Activated T-cell treated with anti-CD3 and anti-CD28 coated beads, Interleukin-2, amount 50 U/mL, for 72 hours (primary cell): ENCODE data around the gene NGFR. TPM values are rescaled to one million over a fixed set of nuclear protein-coding genes. Genes with fewer than 3 reads are reported as not detected.

Experiments used
- ATAC-seq, 2 donors: fragments of 150-1000 bp; cut with Tn5 transposase; replicated peaks in 1 of 2; 2 replicates each; pipeline ENCODE4 v1.10.0; 2021; ENCODE audit warnings: moderate library complexity in 2 of 2, mild to moderate bottlenecking in 1 of 2
- DNase-seq, 2 donors: peaks; one replicate each; pipeline ENCODE4 v3.0.0; 2021 to 2022; ENCODE audit warnings: mixed read lengths in 1 of 2
- H3K27ac Mint-ChIP-seq: one replicate; pipeline ENCODE4 v1.8.0; 2022; ENCODE audit warnings: mild to moderate bottlenecking, moderate library complexity, mixed read lengths
- H3K27me3 Mint-ChIP-seq: one replicate; pipeline ENCODE4 v1.8.0; 2022; ENCODE audit warnings: low read depth, mixed read lengths
- H3K36me3 Mint-ChIP-seq, 2 donors: one replicate each; pipeline ENCODE4 v1.8.0; 2022; ENCODE audit warnings: mixed read lengths in 2 of 2, mild to moderate bottlenecking in 1 of 2; ENCODE audit not compliant: insufficient read depth in 2 of 2
- H3K4me1 Mint-ChIP-seq: one replicate; pipeline ENCODE4 v1.8.0; 2022; ENCODE audit warnings: low read depth, mixed read lengths
- H3K4me3 Mint-ChIP-seq, 2 donors: one replicate each; pipeline ENCODE4 v1.8.0; 2022; ENCODE audit warnings: mild to moderate bottlenecking in 2 of 2, mixed read lengths in 2 of 2, moderate library complexity in 2 of 2
- H3K9me3 Mint-ChIP-seq, 2 donors: one replicate each; pipeline ENCODE4 v1.8.0; 2022; ENCODE audit warnings: mixed read lengths in 2 of 2
- total RNA-seq, 2 donors: library from RNA; stranded (reverse); gene quantifications; one replicate each; pipeline ENCODE4 v1.2.3, GENCODE V29; 2022

NGFR gene
- total RNA-seq, 2 donors from 2014 or later, result 0.14 to 0.28 TPM

DNA sequence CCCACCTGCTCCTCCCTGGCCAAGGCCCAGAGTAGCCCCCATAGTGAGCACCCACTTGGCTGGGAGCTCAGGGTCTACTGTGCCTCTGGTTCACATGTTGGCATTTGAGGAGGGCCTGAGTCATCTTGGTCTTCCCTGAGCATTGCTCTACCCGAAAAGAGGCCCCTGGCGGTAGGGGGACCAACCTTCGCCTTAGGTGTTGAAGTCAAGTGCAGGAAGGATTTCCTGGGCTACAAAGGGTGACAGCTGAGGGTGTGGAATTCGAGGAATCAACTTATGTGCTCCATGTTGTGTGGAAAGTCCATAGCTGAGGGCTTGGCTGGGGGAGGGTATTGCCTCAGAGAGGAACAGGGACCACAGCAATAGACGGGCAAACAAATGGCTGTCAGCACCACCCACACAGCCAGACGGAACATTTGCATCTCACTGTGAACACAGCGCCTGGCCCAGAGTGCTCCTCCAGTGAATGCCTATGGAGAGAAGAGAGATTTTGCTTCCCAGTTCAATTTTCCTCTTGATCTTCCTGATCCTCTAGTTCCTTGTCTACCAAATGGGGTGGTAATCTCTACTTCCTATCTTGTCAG, 35.6 kb upstream of the NGFR start:
- peaks cover 0 to 3% of the 10 kb centered on the region in 2 donors for H3K9me3 Mint-ChIP-seq
- no peak for ATAC-seq
- peaks cover 60% of the 10 kb centered on the region for H3K27me3 Mint-ChIP-seq
- H3K27ac Mint-ChIP-seq, result no peak overlapping the region
- DNase-seq, result no peak
- H3K4me1 Mint-ChIP-seq, result peaks cover 5% of the 10 kb centered on the region
- no peak overlapping the region for H3K4me3 Mint-ChIP-seq
- H3K36me3 Mint-ChIP-seq, result peaks cover 2% of the 10 kb centered on the region in 2 donors

DNA sequence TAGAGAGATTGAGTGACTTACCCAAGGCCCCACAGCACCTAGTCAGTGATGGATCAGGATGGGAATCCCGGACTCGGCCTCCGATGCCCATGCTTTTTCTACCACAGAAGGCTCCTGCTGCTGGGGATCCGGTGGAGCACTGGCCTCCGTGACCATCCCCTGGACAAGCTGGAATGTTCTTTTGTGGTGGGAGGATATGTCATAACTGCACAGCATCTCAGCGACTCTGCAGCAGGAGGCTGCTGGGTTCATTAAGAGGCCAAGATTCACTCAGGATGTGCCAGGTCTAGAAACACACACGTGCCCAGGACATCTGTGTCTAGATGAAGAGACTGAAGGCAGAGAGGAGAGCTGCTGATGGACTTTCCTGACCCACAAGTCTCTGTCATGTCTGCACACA, 34.7 kb upstream of the NGFR start:
- H3K36me3 Mint-ChIP-seq, result peaks cover 2% of the 10 kb centered on the region in 2 donors
- DNase-seq, result no peak

DNA sequence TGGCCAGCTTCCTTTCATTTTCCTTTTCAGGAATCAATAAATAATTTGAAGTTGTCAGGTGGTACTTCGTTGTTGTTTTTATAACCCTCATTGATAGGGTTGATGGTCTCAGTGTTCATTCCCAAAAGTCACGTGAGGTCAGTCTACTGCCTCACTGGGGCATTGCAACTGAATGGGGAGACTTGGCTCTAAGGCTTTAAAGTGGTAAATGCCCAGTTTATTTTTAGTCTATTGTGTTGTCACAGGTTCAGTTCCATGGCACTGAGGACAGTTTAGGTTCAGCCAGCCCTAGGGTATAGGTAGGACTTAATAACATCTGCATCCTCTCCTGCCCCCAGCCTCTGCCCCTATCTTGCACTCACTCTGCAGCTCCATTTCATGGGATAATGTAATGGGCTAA, 33.5 kb upstream of the NGFR start:
- Mint-ChIP-seq H3K27me3 (peaks cover 55% of the 10 kb centered on the region), H3K27ac (no peak overlapping the region), H3K4me1 (peaks cover 2% of the 10 kb centered on the region), H3K36me3 (peaks cover 2% of the 10 kb centered on the region in 2 donors), H3K9me3 (peaks cover 0 to 3% of the 10 kb centered on the region in 2 donors), H3K4me3 (no peak overlapping the region)
- DNase-seq, result no peak
- no peak for ATAC-seq

More for the DNA sequence above, 34.7 kb upstream of the NGFR start:
- peaks cover 54% of the 10 kb centered on the region for H3K27me3 Mint-ChIP-seq
- ATAC-seq, result no peak
- peaks cover 5% of the 10 kb centered on the region for H3K4me1 Mint-ChIP-seq
- H3K4me3 Mint-ChIP-seq, result no peak overlapping the region
- H3K9me3 Mint-ChIP-seq, result peaks cover 0 to 3% of the 10 kb centered on the region in 2 donors
- H3K27ac Mint-ChIP-seq, result no peak overlapping the region

DNA sequence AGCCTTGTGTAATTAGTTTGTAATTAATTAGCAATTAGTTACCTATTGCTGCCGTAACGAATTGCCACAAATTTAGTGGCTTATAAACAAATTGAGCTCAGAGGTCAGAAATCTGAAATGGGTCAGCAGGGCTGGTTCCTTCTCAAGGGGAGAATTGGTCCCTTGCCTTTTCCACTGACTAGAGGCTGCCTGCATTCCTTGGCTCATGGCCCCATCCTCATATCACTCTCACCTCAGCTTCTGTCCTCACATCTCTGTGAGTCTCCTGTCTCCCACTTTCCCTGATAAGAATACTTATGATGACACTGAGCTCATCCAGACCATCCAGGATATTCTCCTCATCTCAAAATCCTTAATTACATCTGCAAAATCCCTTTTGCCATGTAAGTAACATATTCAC, 31.0 kb upstream of the NGFR start:
- Mint-ChIP-seq H3K4me3 (no peak overlapping the region), H3K27ac (no peak overlapping the region), H3K36me3 (peaks cover 2% of the 10 kb centered on the region in 2 donors), H3K4me1 (no peaks in the 10 kb centered on the region), H3K9me3 (peaks cover 0 to 3% of the 10 kb centered on the region in 2 donors), H3K27me3 (peaks cover 60% of the 10 kb centered on the region)
- no peak for DNase-seq
- no peak for ATAC-seq

DNA sequence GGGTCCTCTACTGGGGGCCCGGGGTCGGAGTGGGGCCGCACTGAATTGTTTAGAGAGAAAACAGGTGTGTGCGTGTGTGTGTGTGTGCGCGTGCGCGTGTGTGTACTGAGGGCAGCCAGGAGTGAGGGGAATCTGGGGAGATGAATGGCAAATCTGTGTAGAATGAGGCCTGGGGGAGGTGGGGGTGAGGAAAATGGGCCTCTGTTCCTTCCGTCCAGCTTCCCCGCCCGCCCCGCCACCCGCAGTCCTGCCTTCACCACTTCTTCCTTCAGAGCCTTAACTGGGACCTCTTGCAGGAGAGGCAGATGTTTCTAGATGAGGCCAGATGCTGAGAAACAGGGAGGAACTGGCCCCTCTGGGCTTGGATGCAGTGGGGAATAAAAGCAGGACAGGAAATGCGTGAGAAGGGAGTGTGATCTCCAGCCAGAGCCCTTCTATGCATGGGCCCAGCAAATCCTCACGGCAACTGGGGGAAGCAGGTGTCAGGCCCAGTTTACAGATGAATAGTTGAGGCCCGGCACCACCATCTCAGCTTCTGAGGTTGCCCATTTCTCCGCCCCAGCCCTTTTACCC, 29.7 kb upstream of the NGFR start:
- Mint-ChIP-seq H3K27me3 (peaks cover 58% of the 10 kb centered on the region), H3K27ac (no peak overlapping the region), H3K4me3 (no peak overlapping the region), H3K36me3 (peaks cover 2% of the 10 kb centered on the region in 2 donors), H3K4me1 (no peaks in the 10 kb centered on the region), H3K9me3 (peaks cover 0 to 3% of the 10 kb centered on the region in 2 donors)
- ATAC-seq (no peak), DNase-seq (no peak)

DNA sequence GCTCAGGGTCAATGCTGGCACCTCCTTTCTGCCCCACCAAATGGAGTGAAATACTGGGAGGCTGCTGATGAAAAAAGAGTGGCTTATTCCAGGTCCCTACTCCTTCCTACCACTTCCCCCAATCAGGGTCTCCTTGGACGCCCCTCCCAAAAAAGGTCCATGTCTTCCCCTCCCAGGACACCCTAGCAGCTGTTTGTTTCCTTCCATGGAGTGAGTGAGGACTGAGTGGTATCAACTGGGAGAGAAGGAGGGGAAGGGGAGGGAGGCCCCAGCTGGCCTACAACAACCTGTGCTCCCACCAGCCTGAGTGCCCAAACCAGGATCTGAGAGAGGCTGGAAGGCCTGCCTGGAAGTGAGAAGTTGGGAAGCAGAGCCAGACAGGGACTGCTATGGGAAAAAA, 28.7 kb upstream of the NGFR start:
- Mint-ChIP-seq H3K27me3 (peaks cover 69% of the 10 kb centered on the region), H3K4me3 (no peak overlapping the region), H3K36me3 (peaks cover 2% of the 10 kb centered on the region in 2 donors), H3K27ac (no peak overlapping the region), H3K4me1 (no peaks in the 10 kb centered on the region), H3K9me3 (peaks cover 0 to 3% of the 10 kb centered on the region in 2 donors)
- no peak for DNase-seq
- ATAC-seq, result no peak

DNA sequence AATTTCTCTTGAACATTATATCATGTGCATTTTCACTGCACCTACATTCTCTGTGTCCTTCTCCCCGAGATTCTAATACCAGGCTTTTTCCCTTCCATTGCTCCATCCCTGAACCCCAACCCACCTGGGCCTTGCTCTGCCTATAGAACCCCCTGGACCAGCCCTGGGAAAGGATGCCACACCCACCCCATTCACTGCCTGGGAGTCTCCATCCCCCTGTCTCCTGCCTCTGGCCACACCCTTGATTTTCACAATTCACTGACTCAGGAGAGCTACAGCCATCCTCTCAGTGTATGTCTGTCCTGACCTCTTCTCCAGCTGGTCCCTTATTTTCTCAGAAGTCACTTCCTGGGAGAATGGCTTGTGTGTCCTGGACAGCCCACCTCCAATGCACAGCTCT, 27.9 kb upstream of the NGFR start:
- no peak overlapping the region for H3K27ac Mint-ChIP-seq
- no peak overlapping the region for H3K4me3 Mint-ChIP-seq
- DNase-seq, result no peak
- H3K36me3 Mint-ChIP-seq, result peaks cover 2% of the 10 kb centered on the region in 2 donors
- no peaks in the 10 kb centered on the region for H3K4me1 Mint-ChIP-seq
- no peak for ATAC-seq
- H3K27me3 Mint-ChIP-seq, result peaks cover 73% of the 10 kb centered on the region
- peaks cover 0 to 3% of the 10 kb centered on the region in 2 donors for H3K9me3 Mint-ChIP-seq

DNA sequence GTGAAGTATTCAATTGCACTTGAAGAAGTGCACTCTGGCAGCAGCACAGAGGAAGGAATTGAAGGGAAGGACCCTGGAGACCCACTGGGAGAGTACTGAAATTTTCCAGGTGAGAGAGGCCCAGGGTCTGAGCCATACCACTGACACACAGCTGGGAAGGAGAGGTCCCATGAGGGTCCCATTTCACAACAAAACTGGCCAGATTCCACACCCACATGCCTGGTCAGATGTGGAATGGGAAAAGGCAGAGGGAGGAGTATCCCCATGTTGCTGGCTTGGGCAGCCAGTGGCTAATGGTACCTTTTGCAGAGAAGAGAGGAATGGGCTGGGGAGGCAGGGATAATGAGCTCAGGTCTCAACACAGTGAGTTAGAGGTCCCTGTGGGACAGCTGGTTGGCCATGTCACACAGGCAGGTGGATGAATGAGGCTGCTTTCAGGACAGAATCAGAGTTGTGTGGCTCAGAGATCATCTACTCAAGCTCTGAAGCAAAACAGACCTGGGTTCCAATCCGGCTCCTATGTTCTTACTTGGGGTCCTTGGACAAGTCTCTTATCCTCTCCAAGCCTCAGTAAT, 26.2 kb upstream of the NGFR start:
- Mint-ChIP-seq H3K36me3 (peaks cover 2% of the 10 kb centered on the region in 2 donors), H3K4me1 (no peaks in the 10 kb centered on the region), H3K4me3 (no peak overlapping the region), H3K27me3 (peaks cover 65% of the 10 kb centered on the region), H3K9me3 (peaks cover 0 to 3% of the 10 kb centered on the region in 2 donors), H3K27ac (no peak overlapping the region)
- DNase-seq, result no peak
- ATAC-seq, result no peak

DNA sequence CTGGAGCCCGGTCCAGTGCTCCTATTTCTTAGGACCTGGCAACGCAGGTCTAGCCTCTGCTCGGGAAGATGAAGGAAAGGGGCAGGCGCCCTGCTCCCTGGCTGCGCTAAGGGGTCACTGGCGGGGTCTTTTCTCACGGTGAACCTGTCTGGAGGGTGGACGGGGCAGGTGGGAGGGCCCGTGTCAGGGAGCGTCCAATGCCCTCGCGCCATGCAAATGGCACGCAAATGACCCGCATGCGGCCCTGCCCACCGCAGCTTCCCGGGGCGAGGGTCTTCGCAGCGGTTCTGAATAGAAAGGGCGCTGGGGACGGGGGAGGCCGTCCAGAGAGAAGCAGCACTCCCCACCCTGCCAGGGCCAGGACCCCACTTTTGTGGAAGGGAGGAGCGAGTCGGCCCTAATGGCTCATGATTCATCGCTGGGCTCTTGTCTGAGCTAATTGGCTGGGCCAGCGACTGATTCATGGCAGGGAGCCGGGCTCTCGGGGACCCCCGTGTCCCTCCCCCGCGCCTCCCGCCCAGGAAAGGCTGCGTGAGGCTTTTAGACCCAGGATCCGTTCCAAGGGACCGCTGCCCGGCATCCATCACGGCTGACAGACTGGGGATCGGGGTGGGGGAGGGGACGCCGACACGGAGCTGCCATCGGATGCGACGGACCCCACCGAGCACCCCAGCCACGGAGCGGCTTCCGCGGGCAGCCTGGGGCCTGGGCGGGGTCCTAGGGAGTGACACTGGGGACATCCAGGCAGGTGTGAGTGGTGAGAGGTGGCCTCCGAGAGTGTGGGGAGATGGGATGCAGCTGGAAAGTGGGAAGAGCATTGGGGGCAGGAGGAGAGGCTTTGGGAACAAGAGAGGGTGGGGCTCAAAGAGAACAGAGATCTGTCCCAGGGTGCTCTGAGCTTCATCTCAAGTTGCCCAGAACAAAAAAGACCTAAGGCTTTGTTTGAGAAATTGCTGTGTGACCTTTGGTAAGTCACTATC, 25.0 kb upstream of the NGFR start:
- ATAC-seq, result no peak
- Mint-ChIP-seq H3K27me3 (peaks cover 65% of the 10 kb centered on the region), H3K4me3 (peak overlapping the region in 1 of 2 donors; percentile 1), H3K36me3 (peaks cover 0 to 2% of the 10 kb centered on the region in 2 donors), H3K9me3 (no peaks in the 10 kb centered on the region), H3K27ac (no peak overlapping the region), H3K4me1 (no peaks in the 10 kb centered on the region)
- no peak for DNase-seq

DNA sequence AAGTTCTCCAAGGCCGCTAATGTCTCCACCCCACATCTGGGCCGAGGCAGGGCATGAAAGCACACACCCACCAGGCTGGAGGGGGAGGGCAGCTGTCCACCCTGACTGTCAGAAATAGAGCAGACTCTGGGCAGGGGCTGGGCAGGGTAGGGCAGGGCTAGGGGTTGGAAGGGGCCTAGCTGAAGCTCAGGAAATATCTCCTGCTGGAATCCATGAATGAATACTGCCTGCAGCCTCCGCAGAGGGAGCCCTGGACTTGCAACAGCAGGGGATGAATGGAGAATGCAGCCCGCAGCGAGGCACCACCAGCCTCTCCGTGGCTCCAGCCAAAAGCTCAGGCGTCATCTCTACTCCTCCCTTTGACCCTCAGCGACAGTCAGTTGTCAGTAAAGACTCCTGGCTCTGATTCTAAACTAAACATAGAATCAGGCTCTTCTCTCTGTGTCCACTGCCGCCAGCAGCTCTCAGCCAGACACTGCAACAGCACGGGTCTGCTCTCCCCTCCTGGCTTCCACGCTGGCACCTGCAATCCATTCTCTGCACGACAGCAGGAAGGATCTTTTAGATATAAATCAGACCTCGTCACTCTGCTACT, 23.9 kb upstream of the NGFR start:
- Mint-ChIP-seq H3K4me3 (no peak overlapping the region), H3K27me3 (peaks cover 64% of the 10 kb centered on the region), H3K9me3 (peaks cover 6% of the 10 kb centered on the region in 2 donors), H3K36me3 (peaks cover 2 to 8% of the 10 kb centered on the region in 2 donors), H3K4me1 (no peaks in the 10 kb centered on the region), H3K27ac (no peak overlapping the region)
- ATAC-seq, result no peak
- no peak for DNase-seq

DNA sequence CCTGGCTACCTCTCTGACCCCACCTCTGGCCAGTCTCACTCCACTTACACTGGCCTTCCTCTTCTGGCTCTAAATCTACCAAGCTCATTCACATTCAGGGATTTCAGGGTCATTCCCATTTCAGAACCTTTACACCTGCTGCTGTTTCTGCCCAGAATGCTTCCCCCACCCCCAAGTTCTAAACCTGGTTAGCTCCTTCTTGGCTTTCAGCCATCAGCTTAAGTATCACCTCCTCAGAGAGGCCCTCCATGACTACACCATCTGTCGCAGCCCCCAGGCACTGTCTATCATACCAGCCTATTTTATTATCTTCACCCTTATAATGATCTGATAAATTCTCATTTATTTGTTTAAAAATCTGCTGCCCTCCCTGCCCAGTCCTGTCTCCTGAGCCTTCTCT, 23.3 kb upstream of the NGFR start:
- DNase-seq (no peak), ATAC-seq (no peak)
- peaks cover 6% of the 10 kb centered on the region in 2 donors for H3K9me3 Mint-ChIP-seq
- peaks cover 2 to 8% of the 10 kb centered on the region in 2 donors for H3K36me3 Mint-ChIP-seq
- no peak overlapping the region for H3K27ac Mint-ChIP-seq
- no peak overlapping the region for H3K4me3 Mint-ChIP-seq
- H3K4me1 Mint-ChIP-seq, result no peaks in the 10 kb centered on the region
- H3K27me3 Mint-ChIP-seq, result peaks cover 62% of the 10 kb centered on the region

DNA sequence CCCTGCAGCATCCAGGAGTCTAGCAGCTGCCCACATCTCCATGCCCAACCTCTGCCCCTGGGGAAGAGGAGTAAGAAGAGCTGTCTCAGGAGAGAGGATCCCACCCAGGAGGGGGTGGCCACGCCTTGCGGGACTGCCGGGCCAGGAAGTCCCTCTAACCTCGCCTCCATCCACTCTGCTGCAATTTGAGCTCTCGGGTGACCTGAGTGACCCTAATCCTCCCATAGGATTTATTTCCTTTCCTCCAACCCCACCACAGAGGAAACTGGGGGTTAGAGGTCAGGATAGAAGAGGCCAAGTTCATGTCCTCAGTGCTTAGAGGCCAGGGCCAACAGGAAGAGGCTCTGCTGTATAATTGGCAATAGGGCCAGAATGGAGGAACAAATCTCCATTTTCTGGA, 22.6 kb upstream of the NGFR start:
- no peak for DNase-seq
- no peak overlapping the region for H3K4me3 Mint-ChIP-seq
- H3K36me3 Mint-ChIP-seq, result peaks cover 2 to 12% of the 10 kb centered on the region in 2 donors
- no peak for ATAC-seq
- H3K27me3 Mint-ChIP-seq, result peaks cover 64% of the 10 kb centered on the region
- peaks cover 6% of the 10 kb centered on the region in 2 donors for H3K9me3 Mint-ChIP-seq
- H3K27ac Mint-ChIP-seq, result no peak overlapping the region
- no peaks in the 10 kb centered on the region for H3K4me1 Mint-ChIP-seq
